K562 (cell line): ENCODE measurements around the gene RNF212B. TPM values are rescaled to one million over a fixed set of nuclear protein-coding genes. Genes with fewer than 3 reads are reported as not detected.
"Not testable (repeated sequence)": the region's sequence is repeated elsewhere in the genome, so short reads cannot be mapped to it uniquely, and the experiment has no call there.

Experiments used
- ATAC-seq: fragments of 200-7000 bp; cut with Tn5 transposase; 3 replicates; pipeline ENCODE4 v1.9.1; 2020; ENCODE audit warnings: moderate library complexity
- BruUV-seq: library from RNA; stranded (reverse); fragments of 400-500 nt; replicated peaks from 2 replicates; lab custom pipeline; 2021; lab: Mats Ljungman, UMichigan
- CTCF ChIA-PET: fragments of 300-600 bp; formaldehyde crosslinking; extraction: SDS; loops from one replicate; lab custom pipeline; 2021; ENCODE audit warnings: low intra/inter-chr PET ratio; lab: Yijun Ruan, JAX
- POLR2A ChIA-PET: fragments of 300-600, 350-650 bp; sonication (Branson Sonifier 250); formaldehyde crosslinking; extraction: SDS; loops from one replicate; lab custom pipeline; 2021; ENCODE audit warnings: antibody characterized with exemption, inconsistent platforms; lab: Yijun Ruan, JAX
- DNase-seq, 4 experiments: peaks; one replicate each; pipeline versions ENCODE4 v3.0.0 to v3.0.0-alpha.2; 2011 to 2018; ENCODE audit warnings: low spot score in 3 of 4, mixed read lengths in 3 of 4; ENCODE audit errors: extremely low read depth in 1 of 4
- FAIRE-seq: peaks from 2 replicates; lab custom pipeline; 2011; peaks lifted over from hg19 to GRCh38; lab: Jason Lieb, UNC
- H2AFZ ChIP-seq: 2 replicates; pipeline ENCODE4 v1.6.0; 2011; ENCODE audit warnings: low read depth, low read length, control low read depth, inconsistent platforms
- H3K27ac ChIP-seq: fragments of 200-600 bp; 3 replicates; pipeline ENCODE4 v1.8.0; 2011; ENCODE audit warnings: low read depth, mild to moderate bottlenecking, control low read depth, inconsistent platforms, low read length, moderate library complexity, mixed read lengths; ENCODE audit errors: extremely low read depth
- H3K27me3 ChIP-seq, 2 experiments: fragments of 300-600 bp in 1 of 2; 2 replicates in 1 of 2; 3 replicates in 1 of 2; pipeline versions ENCODE4 v1.6.0 to v1.8.0; 2011; ENCODE audit warnings: inconsistent platforms in 2 of 2, low read length in 2 of 2, mild to moderate bottlenecking in 1 of 2, mixed read lengths in 1 of 2, moderate library complexity in 1 of 2; ENCODE audit not compliant: control insufficient read depth in 2 of 2, insufficient read depth in 2 of 2
- H3K36me3 ChIP-seq: fragments of 300-600 bp; 3 replicates; pipeline ENCODE4 v1.8.0; 2011; ENCODE audit warnings: mild to moderate bottlenecking, low read length, inconsistent platforms; ENCODE audit not compliant: control insufficient read depth, insufficient read depth
- H3K4me1 ChIP-seq, 2 experiments: fragments of 200-600 bp in 1 of 2; replicated peaks in 1 of 2; 2 replicates in 1 of 2; 3 replicates in 1 of 2; pipeline versions ENCODE4 v1.5.1 to v1.8.0; 2011; ENCODE audit warnings: inconsistent platforms in 2 of 2, low read length in 2 of 2, mild to moderate bottlenecking in 1 of 2, mixed read lengths in 1 of 2, moderate library complexity in 1 of 2; ENCODE audit not compliant: control insufficient read depth in 2 of 2, insufficient read depth in 2 of 2
- H3K4me2 ChIP-seq: 2 replicates; pipeline ENCODE4 v1.6.1; 2011; ENCODE audit warnings: low read length, control low read depth, inconsistent platforms, mixed read lengths; ENCODE audit not compliant: insufficient read depth
- H3K4me3 ChIP-seq: fragments of 200-600 bp; sonication (generic), shearing (Covaris generic); 2 replicates; pipeline ENCODE4 v1.5.1; 2016; ENCODE audit warnings: control low read depth, inconsistent platforms
- H3K79me2 ChIP-seq: fragments of 200-600 bp; 3 replicates; pipeline ENCODE4 v1.8.0; 2011; ENCODE audit warnings: low read length, inconsistent platforms; ENCODE audit not compliant: control insufficient read depth, insufficient read depth
- H3K9ac ChIP-seq, 2 experiments: 2 replicates each; pipeline versions ENCODE4 v1.6.0 to v1.6.1; 2011; ENCODE audit warnings: low read depth in 2 of 2, low read length in 2 of 2, control low read depth in 1 of 2, inconsistent platforms in 1 of 2, mild to moderate bottlenecking in 1 of 2, mixed read lengths in 1 of 2; ENCODE audit not compliant: insufficient read depth in 1 of 2
- H3K9me1 ChIP-seq: one replicate; pipeline ENCODE4 v1.6.0; 2011; ENCODE audit warnings: inconsistent platforms, mild to moderate bottlenecking, low read length, moderate library complexity; ENCODE audit not compliant: control insufficient read depth, insufficient read depth
- H3K9me3 ChIP-seq: replicated peaks from 2 replicates; pipeline ENCODE4 v1.5.1; 2011; ENCODE audit warnings: low read depth, low read length, inconsistent platforms; ENCODE audit not compliant: control insufficient read depth, insufficient read depth
- H4K20me1 ChIP-seq: replicated peaks from 2 replicates; pipeline ENCODE4 v1.6.1; 2011; ENCODE audit warnings: low read length, inconsistent platforms, mixed read lengths; ENCODE audit not compliant: control insufficient read depth, insufficient read depth
- ATF1 ChIP-seq, 2 experiments: fragments of 450-650 bp in 1 of 2; IDR thresholded peaks; 2 replicates each; pipeline ENCODE4 v1.6.1; 2016; ENCODE audit warnings: missing compliant biosample characterization in 1 of 2, missing genetic modification characterization in 1 of 2
- BCOR ChIP-seq: fragments of 450-650 bp; IDR thresholded peaks from 2 replicates; pipeline ENCODE4 v1.6.1; 2016
- CBFA2T2 ChIP-seq: fragments of 450-650 bp; conservative IDR thresholded peaks from 2 replicates; pipeline ENCODE4 v1.6.1; 2017; ENCODE audit warnings: mild to moderate bottlenecking
- CBFA2T3 ChIP-seq: fragments of 450-650 bp; IDR thresholded peaks from 2 replicates; pipeline ENCODE4 v1.6.1; 2017
- DACH1 ChIP-seq: fragments of 450-650 bp; IDR thresholded peaks from 2 replicates; pipeline ENCODE4 v1.6.1; 2018; ENCODE audit not compliant: partially characterized antibody
- DPF2 ChIP-seq: fragments of 450-650 bp; IDR thresholded peaks from 2 replicates; pipeline ENCODE4 v1.6.1; 2016
- EP300 ChIP-seq: IDR thresholded peaks from 2 replicates; pipeline ENCODE4 v1.6.1; 2012; ENCODE audit warnings: low read length, improper control_type of control experiment
- FOSL1 ChIP-seq: fragments of 200-800 bp; sonication (Bioruptor generic); conservative IDR thresholded peaks from 2 replicates; pipeline ENCODE4 v1.6.1; 2016; ENCODE audit warnings: missing genetic modification characterization, missing compliant biosample characterization
- FOXM1 ChIP-seq, 2 experiments: fragments of 450-650 bp in 1 of 2; sonication (generic) in 1 of 2; formaldehyde crosslinking in 1 of 2; IDR thresholded peaks; 2 replicates each; pipeline versions ENCODE4 v1.6.1 to v1.9.0; 2017 to 2022; ENCODE audit warnings: low read depth in 2 of 2, mild to moderate bottlenecking in 2 of 2, missing genetic modification reagents in 1 of 2, moderate library complexity in 1 of 2
- MAFF ChIP-seq: IDR thresholded peaks from 2 replicates; pipeline ENCODE4 v1.6.1; 2012; ENCODE audit warnings: low read length, improper control_type of control experiment
- MAFG ChIP-seq: fragments of 450-650 bp; conservative IDR thresholded peaks from 2 replicates; pipeline ENCODE4 v1.6.1; 2016; ENCODE audit warnings: missing genetic modification characterization, missing compliant biosample characterization
- MAFK ChIP-seq: IDR thresholded peaks from 2 replicates; pipeline ENCODE4 v1.6.1; 2011; ENCODE audit warnings: low read length, improper control_type of control experiment
- NFE2 ChIP-seq: IDR thresholded peaks from 2 replicates; pipeline ENCODE4 v1.6.1; 2014; ENCODE audit warnings: antibody characterized with exemption, low read depth
- SMAD4 ChIP-seq: fragments of 250-450 bp; sonication (Bioruptor Pico); conservative IDR thresholded peaks from 2 replicates; pipeline ENCODE4 v1.8.0; 2021; ENCODE audit warnings: inconsistent platforms, mild to moderate bottlenecking, moderate library complexity
- SMARCA4 ChIP-seq: fragments of 450-650 bp; IDR thresholded peaks from 2 replicates; pipeline ENCODE4 v1.6.1; 2016
- SMARCE1 ChIP-seq: fragments of 450-650 bp; IDR thresholded peaks from 2 replicates; pipeline ENCODE4 v1.7.1; 2016; ENCODE audit warnings: mild to moderate bottlenecking
- SOX6 ChIP-seq: fragments of 450-650 bp; IDR thresholded peaks from 2 replicates; pipeline ENCODE4 v1.6.1; 2014; ENCODE audit warnings: mild to moderate bottlenecking
- TAL1 ChIP-seq: fragments of 450-650 bp; IDR thresholded peaks from 2 replicates; pipeline ENCODE4 v1.6.1; 2016; ENCODE audit warnings: mild to moderate bottlenecking
- TCF3 ChIP-seq: sonication (generic); formaldehyde crosslinking; IDR thresholded peaks from 2 replicates; pipeline ENCODE4 v1.4.0; 2020; ENCODE audit warnings: mild to moderate bottlenecking, missing genetic modification reagents
- TOE1 ChIP-seq, 2 experiments: fragments of 450-650 bp in 1 of 2; sonication (generic) in 1 of 2; formaldehyde crosslinking in 1 of 2; IDR thresholded peaks; 2 replicates each; pipeline versions ENCODE4 v1.7.1 to v1.8.0; 2016 to 2022; ENCODE audit warnings: borderline replicate concordance in 2 of 2, mild to moderate bottlenecking in 2 of 2, antibody characterized with exemption in 1 of 2, inconsistent platforms in 1 of 2, low read depth in 1 of 2, missing genetic modification reagents in 1 of 2, moderate library complexity in 1 of 2
- TRIM24 ChIP-seq, 2 experiments: fragments of 450-650 bp; IDR thresholded peaks; 2 replicates each; pipeline ENCODE4 v1.6.1; 2016
- ZNF316 ChIP-seq: fragments of 450-650 bp; IDR thresholded peaks from 2 replicates; pipeline ENCODE4 v1.6.1; 2016
- ZNF384 ChIP-seq: IDR thresholded peaks from 2 replicates; pipeline ENCODE4 v1.6.1; 2012; ENCODE audit warnings: low read depth, low read length, improper control_type of control experiment
- WGBS: fragments of 100-300 bp; shearing (Covaris generic); methylation state at CpG from one replicate; pipeline ENCODE4 v1.1.6; 2016; ENCODE audit warnings: low coverage, mixed read lengths; ENCODE audit not compliant: insufficient coverage; ENCODE audit errors: missing lambda C conversion rate; 5-methylcytosine and 5-hydroxymethylcytosine counted together
- in situ Hi-C: fragments of 300-500 bp; cut with MboI; formaldehyde crosslinking; loops from 4 replicates; pipeline ENCODE4 v1.15.0; 2018; ENCODE audit warnings: inconsistent platforms, mixed read lengths
- intact Hi-C: fragments of 100-400 bp; cut with micrococcal nuclease; formaldehyde crosslinking; loops from 2 replicates; pipeline ENCODE4 v1.14.2; 2022
- polyA plus RNA-seq, 8 experiments: library from polyadenylated mRNA; depleted of rRNA in 4 of 8; stranded (reverse) in 5 of 8; unstranded in 3 of 8; fragments of >200 nt; fragmentation: Nextera tagmentation in 2 of 8; fragmentation: Illumina TruSeq in 1 of 8; extraction: Ambion mirVana in 2 of 8; extraction: Trizol in 1 of 8; gene quantifications; 2 replicates each; pipeline versions ENCODE4 v1.2.1 to v1.2.3, GENCODE V29; 2011 to 2014; ENCODE audit warnings: inconsistent platforms in 1 of 8, missing spikeins in 1 of 8
- total RNA-seq, 7 experiments: library from RNA; depleted of rRNA in 6 of 7; stranded (reverse); fragments of >200 nt in 6 of 7; fragmentation: Illumina TruSeq in 2 of 7; extraction: Trizol in 2 of 7; gene quantifications; 2 replicates each; pipeline versions ENCODE4 v1.2.1 to v1.2.3, GENCODE V29; 2011 to 2021; ENCODE audit warnings: low replicate concordance in 1 of 7
- TF ChIP-seq, protein P1 (sequence below), 2 experiments: fragments of 450-650 bp in 1 of 2; sonication (generic) in 1 of 2; formaldehyde crosslinking in 1 of 2; IDR thresholded peaks in 1 of 2; conservative IDR thresholded peaks in 1 of 2; 2 replicates each; pipeline versions ENCODE4 v1.6.1 to v1.8.1; 2016 to 2023; ENCODE audit warnings: mild to moderate bottlenecking in 2 of 2, moderate library complexity in 2 of 2, inconsistent platforms in 1 of 2, missing genetic modification reagents in 1 of 2

RNF212B gene
- total and polyA plus RNA-seq, 9 of the 15 experiments (the other 6 are each of a cell fraction or from before 2014, with no cell fraction given): 0.15 to 0.43 (median 0.27) TPM; not detected in 3

DNA sequence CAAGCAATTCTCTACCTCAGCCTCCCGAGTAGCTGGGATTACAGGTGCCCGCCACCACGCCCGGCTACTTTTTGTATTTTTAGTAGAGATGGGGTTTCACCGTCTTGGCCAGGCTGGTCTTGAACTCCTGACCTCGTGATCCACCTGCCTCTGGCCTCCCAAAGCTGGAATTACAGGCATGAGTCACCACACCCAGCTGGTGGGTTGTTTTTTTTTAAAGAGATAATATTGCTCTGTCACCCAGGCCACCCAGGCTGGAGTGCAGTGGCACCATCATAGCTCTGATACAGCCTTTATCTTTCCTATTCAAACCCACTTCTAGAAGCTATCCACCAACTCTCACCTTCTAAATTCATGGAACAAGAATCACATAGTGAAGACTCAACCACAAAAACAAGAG lies 40.2 kb downstream of the RNF212B start:
- Histone ChIP-seq H3K79me2 (peaks cover 29% of the 10 kb centered on the region), H3K27ac (peak overlapping the region; percentile 59), H3K4me1 (peaks cover 28 to 37% of the 10 kb centered on the region in 2 experiments; a peak in 4 of 5 replicates), H3K36me3 (peaks cover 27% of the 10 kb centered on the region)
- POLR2A ChIA-PET: interaction anchor here (0.5 to 2.2 kb wide), 6 partner anchors 8 to 164 kb away, joined by 3 to 12 read pairs (median 4); partner anchors contain the start of gene HOMEZ
- WGBS: 45% methylated on average over 6 of the region's 6 CpGs
- in situ Hi-C loops; H3K27me3 ChIP-seq; H3K9ac ChIP-seq; intact Hi-C loops; H3K4me2 ChIP-seq; H2AFZ ChIP-seq; H4K20me1 ChIP-seq; H3K9me1 ChIP-seq; H3K4me3 ChIP-seq; ATAC-seq; H3K9me3 ChIP-seq; CTCF ChIA-PET; BruUV-seq; TF ChIP-seq TOE1 (CRISPR knock-in tag; IDR thresholded peaks at IDR 0.05; ENCODE audit: borderline replicate concordance, low read depth); FOXM1 (CRISPR knock-in tag; IDR thresholded peaks at IDR 0.05; ENCODE audit: low read depth); ATF1 (CRISPR knock-in tag; IDR thresholded peaks at IDR 0.05): not testable (repeated sequence)
- peak; percentile 19 for FAIRE-seq
- DNase-seq: peak in 1 of 4 experiments; percentile 72
- TF ChIP-seq DPF2 (peak; percentile 77), TCF3 (CRISPR knock-in tag) (peak; percentile 8; the same call in 1 of the 2 replicates), MAFK (0 out of 2 replicates have a peak, but pooled peaks have one; percentile 8), BCOR (peak; percentile 57; the same call in 1 of the 2 replicates), SMARCE1 (0 out of 2 replicates have a peak, but pooled peaks have one; percentile 58), MAFG (peak; percentile 41; the same call in 1 of the 2 replicates), EP300 (peak; percentile 26; the same call in 1 of the 2 replicates), TOE1 (IDR thresholded peaks at IDR 0.05; ENCODE audit: borderline replicate concordance) (0 out of 2 replicates have a peak, but pooled peaks have one; percentile 31), SMAD4 (CRISPR knock-in tag) (0 out of 2 replicates have a peak, but pooled peaks have one; percentile 24), NFE2 (peak; percentile 70; the same call in 1 of the 2 replicates), SOX6 (peak; percentile 47; the same call in 1 of the 2 replicates), CBFA2T2 (peak; percentile 69), TRIM24 (IDR thresholded peaks at IDR 0.05) (peak; percentile 17 to 71; a peak in 3 of 4 replicates), ZNF384 (peak; percentile 88), FOXM1 (IDR thresholded peaks at IDR 0.05; ENCODE audit: low read depth) (peak; percentile 85), ATF1 (tag; IDR thresholded peaks at IDR 0.05) (0 out of 2 replicates have a peak, but pooled peaks have one; percentile 32), FOSL1 (tag) (peak; percentile 90), ZNF316 (peak; percentile 21; the same call in 1 of the 2 replicates), MAFF (peak; percentile 60; the same call in 1 of the 2 replicates), DACH1 (peak; percentile 83), CBFA2T3 (peak; percentile 78), TAL1 (peak; percentile 25; the same call in 1 of the 2 replicates), SMARCA4 (peak; percentile 64; the same call in 1 of the 2 replicates)
- TF ChIP-seq, protein P1, sequence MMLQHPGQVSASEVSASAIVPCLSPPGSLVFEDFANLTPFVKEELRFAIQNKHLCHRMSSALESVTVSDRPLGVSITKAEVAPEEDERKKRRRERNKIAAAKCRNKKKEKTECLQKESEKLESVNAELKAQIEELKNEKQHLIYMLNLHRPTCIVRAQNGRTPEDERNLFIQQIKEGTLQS (IDR thresholded peaks at IDR 0.05): peak; percentile 89
- TF ChIP-seq, protein P1 (CRISPR knock-in tag; conservative IDR thresholded peaks at IDR 0.05): peak; percentile 90; the same call in 1 of the 2 replicates
